ENCODE measurements around the gene TMEM184B.

Gene TMEM184B

GRCh38 chr22:38308791-38309498 lies 36.1 kb upstream of the TMEM184B start:
- no peak for DNase-seq (ENCODE audit: low read depth in 2 of 2)

GRCh38 chr22:38305471-38306448 lies 33.0 kb upstream of the TMEM184B start:
- DNase-seq (ENCODE audit: low read depth in 2 of 2), result no peak

- no peak for DNase-seq (ENCODE audit: low read depth in 2 of 2)
These were observed 31.7 kb upstream of the TMEM184B start for GRCh38 chr22:38304526-38304925.

GRCh38 chr22:38303974-38304373 lies 31.2 kb upstream of the TMEM184B start:
- DNase-seq (ENCODE audit: low read depth in 2 of 2), result no peak

- no peak for DNase-seq (ENCODE audit: low read depth in 2 of 2)
These were observed 30.1 kb upstream of the TMEM184B start for GRCh38 chr22:38302906-38303305.

- DNase-seq (ENCODE audit: low read depth in 2 of 2), result no peak
These were observed 28.1 kb upstream of the TMEM184B start for GRCh38 chr22:38300946-38301345.

- DNase-seq (ENCODE audit: low read depth in 2 of 2), result no peak
These were observed 27.6 kb upstream of the TMEM184B start for GRCh38 chr22:38300197-38300945.

- no peak for DNase-seq (ENCODE audit: low read depth in 2 of 2)
These were observed 26.9 kb upstream of the TMEM184B start for GRCh38 chr22:38299770-38300102.

GRCh38 chr22:38298312-38299005 lies 25.6 kb upstream of the TMEM184B start:
- DNase-seq (ENCODE audit: low read depth in 2 of 2), result no peak

- no peak for DNase-seq (ENCODE audit: low read depth in 2 of 2)
These were observed 23.6 kb upstream of the TMEM184B start for GRCh38 chr22:38296372-38296771.

GRCh38 chr22:38295863-38296262 lies 23.1 kb upstream of the TMEM184B start:
- no peak for DNase-seq (ENCODE audit: low read depth in 2 of 2)

GRCh38 chr22:38295339-38295738 lies 22.5 kb upstream of the TMEM184B start:
- no peak for DNase-seq (ENCODE audit: low read depth in 2 of 2)

GRCh38 chr22:38294193-38294592 lies 21.4 kb upstream of the TMEM184B start:
- DNase-seq (ENCODE audit: low read depth in 2 of 2), result no peak

GRCh38 chr22:38292694-38293093 lies 19.9 kb upstream of the TMEM184B start:
- DNase-seq (ENCODE audit: low read depth in 2 of 2), result no peak

GRCh38 chr22:38291201-38291777 lies 18.5 kb upstream of the TMEM184B start:
- DNase-seq (ENCODE audit: low read depth in 2 of 2), result no peak

GRCh38 chr22:38290347-38290746 lies 17.5 kb upstream of the TMEM184B start:
- no peak for DNase-seq (ENCODE audit: low read depth in 2 of 2)

GRCh38 chr22:38289583-38290082 lies 16.8 kb upstream of the TMEM184B start:
- DNase-seq (ENCODE audit: low read depth in 2 of 2), result no peak

- DNase-seq (ENCODE audit: low read depth in 2 of 2), result no peak
These were observed 14.3 kb upstream of the TMEM184B start for GRCh38 chr22:38286915-38287669.

- DNase-seq (ENCODE audit: low read depth in 2 of 2), result no peak
These were observed 12.2 kb upstream of the TMEM184B start for GRCh38 chr22:38285018-38285417.

- no peak for DNase-seq (ENCODE audit: low read depth in 2 of 2)
These were observed 11.2 kb upstream of the TMEM184B start for GRCh38 chr22:38284042-38284402.

Data from stimulated activated CD8-positive, alpha-beta memory T cell treated with anti-CD3 and anti-CD28 coated beads, Interleukin-7, amount 100 ng/mL, for 1 hour (primary cell).